HL-60 (cell line): ENCODE data around the gene IPO13.

Experiments
- GABPA ChIP-seq: IDR thresholded peaks from 2 replicates; pipeline ENCODE4 v1.6.1; 2012; ENCODE audit warnings: low read depth
- POLR2AphosphoS5 ChIP-seq: IDR thresholded peaks from 2 replicates; pipeline ENCODE4 v1.6.1; 2012; ENCODE audit warnings: low read depth
- SPI1 ChIP-seq: IDR thresholded peaks from 2 replicates; pipeline ENCODE4 v1.6.1; 2012; ENCODE audit warnings: low read depth, mild to moderate bottlenecking, borderline replicate concordance
- TF ChIP-seq, protein P1 (sequence below): IDR thresholded peaks from one replicate; pipeline ENCODE4 v1.5.1; 2011; ENCODE audit warnings: low read length, control low read depth, inconsistent platforms; ENCODE audit not compliant: insufficient read depth
- TF ChIP-seq, protein P2 (sequence below): IDR thresholded peaks from 2 replicates; pipeline ENCODE4 v1.6.1; 2012; ENCODE audit warnings: low read depth; ENCODE audit not compliant: insufficient replicate concordance

DNA sequence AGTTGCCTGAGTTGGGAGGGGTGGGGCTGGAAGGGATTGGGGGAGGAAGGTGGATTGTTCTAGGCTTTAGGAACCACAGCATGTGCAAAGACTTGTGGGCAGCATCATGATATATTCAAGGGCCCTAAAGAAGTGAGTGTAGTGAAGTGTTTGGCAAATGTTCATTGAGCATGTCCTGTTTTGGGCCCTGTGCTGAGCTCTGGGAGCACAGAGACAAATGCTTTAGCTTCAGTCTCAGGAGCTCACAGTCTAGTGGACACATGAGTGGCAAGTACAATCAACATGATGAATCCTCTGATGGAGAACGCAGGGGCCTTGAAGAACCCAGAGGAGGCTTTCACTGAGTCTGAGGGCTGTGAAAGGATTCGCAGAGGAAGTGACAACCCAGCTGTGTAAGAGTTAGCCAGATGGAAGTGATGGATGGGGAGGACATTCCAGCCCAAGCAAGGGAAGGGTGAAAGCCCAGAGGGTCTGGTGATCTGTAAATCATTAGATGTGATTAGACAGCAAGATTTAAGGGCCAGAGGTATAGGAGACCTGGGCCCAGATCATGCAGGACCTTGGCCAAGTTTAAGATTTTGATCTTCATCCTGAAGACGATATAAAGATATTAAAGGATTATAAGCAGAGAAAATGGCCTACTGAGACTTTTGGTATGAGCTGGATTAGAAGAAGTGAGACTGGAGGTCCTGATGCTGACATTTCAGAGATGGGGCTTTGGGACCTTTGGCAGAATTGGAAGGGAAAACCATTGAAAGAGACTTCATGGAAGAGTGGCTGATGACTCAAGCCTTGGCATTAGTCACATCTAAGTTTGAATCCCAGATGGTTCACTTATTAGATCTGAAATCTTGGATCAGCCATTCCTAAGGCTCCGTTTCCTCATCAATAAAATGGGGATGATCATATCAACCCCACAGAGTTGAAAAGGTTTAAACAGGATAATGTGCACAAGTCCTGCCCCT, 4.6 kb downstream of the IPO13 start:
- no peak for TF ChIP-seq POLR2AphosphoS5
- TF ChIP-seq, protein P1, sequence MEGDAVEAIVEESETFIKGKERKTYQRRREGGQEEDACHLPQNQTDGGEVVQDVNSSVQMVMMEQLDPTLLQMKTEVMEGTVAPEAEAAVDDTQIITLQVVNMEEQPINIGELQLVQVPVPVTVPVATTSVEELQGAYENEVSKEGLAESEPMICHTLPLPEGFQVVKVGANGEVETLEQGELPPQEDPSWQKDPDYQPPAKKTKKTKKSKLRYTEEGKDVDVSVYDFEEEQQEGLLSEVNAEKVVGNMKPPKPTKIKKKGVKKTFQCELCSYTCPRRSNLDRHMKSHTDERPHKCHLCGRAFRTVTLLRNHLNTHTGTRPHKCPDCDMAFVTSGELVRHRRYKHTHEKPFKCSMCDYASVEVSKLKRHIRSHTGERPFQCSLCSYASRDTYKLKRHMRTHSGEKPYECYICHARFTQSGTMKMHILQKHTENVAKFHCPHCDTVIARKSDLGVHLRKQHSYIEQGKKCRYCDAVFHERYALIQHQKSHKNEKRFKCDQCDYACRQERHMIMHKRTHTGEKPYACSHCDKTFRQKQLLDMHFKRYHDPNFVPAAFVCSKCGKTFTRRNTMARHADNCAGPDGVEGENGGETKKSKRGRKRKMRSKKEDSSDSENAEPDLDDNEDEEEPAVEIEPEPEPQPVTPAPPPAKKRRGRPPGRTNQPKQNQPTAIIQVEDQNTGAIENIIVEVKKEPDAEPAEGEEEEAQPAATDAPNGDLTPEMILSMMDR = no peak
- no peak for TF ChIP-seq GABPA
- TF ChIP-seq, protein P2, sequence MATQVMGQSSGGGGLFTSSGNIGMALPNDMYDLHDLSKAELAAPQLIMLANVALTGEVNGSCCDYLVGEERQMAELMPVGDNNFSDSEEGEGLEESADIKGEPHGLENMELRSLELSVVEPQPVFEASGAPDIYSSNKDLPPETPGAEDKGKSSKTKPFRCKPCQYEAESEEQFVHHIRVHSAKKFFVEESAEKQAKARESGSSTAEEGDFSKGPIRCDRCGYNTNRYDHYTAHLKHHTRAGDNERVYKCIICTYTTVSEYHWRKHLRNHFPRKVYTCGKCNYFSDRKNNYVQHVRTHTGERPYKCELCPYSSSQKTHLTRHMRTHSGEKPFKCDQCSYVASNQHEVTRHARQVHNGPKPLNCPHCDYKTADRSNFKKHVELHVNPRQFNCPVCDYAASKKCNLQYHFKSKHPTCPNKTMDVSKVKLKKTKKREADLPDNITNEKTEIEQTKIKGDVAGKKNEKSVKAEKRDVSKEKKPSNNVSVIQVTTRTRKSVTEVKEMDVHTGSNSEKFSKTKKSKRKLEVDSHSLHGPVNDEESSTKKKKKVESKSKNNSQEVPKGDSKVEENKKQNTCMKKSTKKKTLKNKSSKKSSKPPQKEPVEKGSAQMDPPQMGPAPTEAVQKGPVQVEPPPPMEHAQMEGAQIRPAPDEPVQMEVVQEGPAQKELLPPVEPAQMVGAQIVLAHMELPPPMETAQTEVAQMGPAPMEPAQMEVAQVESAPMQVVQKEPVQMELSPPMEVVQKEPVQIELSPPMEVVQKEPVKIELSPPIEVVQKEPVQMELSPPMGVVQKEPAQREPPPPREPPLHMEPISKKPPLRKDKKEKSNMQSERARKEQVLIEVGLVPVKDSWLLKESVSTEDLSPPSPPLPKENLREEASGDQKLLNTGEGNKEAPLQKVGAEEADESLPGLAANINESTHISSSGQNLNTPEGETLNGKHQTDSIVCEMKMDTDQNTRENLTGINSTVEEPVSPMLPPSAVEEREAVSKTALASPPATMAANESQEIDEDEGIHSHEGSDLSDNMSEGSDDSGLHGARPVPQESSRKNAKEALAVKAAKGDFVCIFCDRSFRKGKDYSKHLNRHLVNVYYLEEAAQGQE = no peak
- TF ChIP-seq SPI1 = no peak
